Uterus (tissue), 2 donors: ENCODE data around the gene HOXB4.

Experiments used
- POLR2A ChIP-seq, 2 donors: fragments of 450-650 bp; IDR thresholded peaks; one replicate each; pipeline ENCODE4 v1.6.1; 2016; ENCODE audit warnings: antibody characterized with exemption in 2 of 2, mild to moderate bottlenecking in 1 of 2, moderate library complexity in 1 of 2
- TF ChIP-seq, protein P1 (sequence below), 4 experiments: fragments of 200-600 bp in 2 of 4; fragments of 450-650 bp in 2 of 4; sonication (generic) in 2 of 4; IDR thresholded peaks; one replicate each; pipeline ENCODE4 v1.5.1; 2016 to 2019; ENCODE audit warnings: antibody characterized with exemption in 4 of 4, mild to moderate bottlenecking in 2 of 4, moderate library complexity in 1 of 4

- no peak for TF ChIP-seq POLR2A (IDR thresholded peaks at IDR 0.05)
- TF ChIP-seq, protein P1, sequence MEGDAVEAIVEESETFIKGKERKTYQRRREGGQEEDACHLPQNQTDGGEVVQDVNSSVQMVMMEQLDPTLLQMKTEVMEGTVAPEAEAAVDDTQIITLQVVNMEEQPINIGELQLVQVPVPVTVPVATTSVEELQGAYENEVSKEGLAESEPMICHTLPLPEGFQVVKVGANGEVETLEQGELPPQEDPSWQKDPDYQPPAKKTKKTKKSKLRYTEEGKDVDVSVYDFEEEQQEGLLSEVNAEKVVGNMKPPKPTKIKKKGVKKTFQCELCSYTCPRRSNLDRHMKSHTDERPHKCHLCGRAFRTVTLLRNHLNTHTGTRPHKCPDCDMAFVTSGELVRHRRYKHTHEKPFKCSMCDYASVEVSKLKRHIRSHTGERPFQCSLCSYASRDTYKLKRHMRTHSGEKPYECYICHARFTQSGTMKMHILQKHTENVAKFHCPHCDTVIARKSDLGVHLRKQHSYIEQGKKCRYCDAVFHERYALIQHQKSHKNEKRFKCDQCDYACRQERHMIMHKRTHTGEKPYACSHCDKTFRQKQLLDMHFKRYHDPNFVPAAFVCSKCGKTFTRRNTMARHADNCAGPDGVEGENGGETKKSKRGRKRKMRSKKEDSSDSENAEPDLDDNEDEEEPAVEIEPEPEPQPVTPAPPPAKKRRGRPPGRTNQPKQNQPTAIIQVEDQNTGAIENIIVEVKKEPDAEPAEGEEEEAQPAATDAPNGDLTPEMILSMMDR (IDR thresholded peaks at IDR 0.05): no peak
These were observed 50.6 kb downstream of the HOXB4 start for GRCh38 chr17:48527547-48527932.
